ENCODE measurements around the gene DOC2B. TPM values are rescaled to one million over a fixed set of nuclear protein-coding genes. Genes with fewer than 3 reads are reported as not detected.
"Not testable (repeated sequence)": the region's sequence is repeated elsewhere in the genome, so short reads cannot be mapped to it uniquely, and the experiment has no call there.

The DOC2B gene
- total RNA-seq, 1 donor from 2014 or later = 6.6 TPM

GRCh38 chr17:213286-214105 is 32.0 kb upstream of the DOC2B start:
- intact Hi-C loops (cut with micrococcal nuclease) = no loop called here

DNA sequence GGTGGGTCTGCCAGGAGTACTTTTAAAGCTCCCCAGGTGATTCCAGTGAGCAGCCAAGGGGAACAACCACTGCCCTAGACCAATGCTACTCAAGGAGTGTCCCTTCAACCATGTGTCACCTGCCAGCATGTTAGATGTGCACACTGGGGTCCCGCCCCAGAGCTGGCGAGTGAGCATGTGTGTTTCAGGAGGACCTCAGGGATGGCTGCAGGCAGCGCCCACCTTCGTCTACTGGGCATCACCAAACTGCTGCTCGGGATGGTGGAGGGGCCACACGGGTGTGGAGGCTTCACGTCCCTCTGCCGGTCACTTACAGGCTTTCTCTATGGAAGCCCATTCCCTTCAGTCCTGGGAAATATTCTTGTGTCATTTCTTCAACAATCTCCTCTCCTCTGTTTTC is 29.0 kb upstream of the DOC2B start:
- intact Hi-C loops (cut with micrococcal nuclease) = no loop called here

DNA sequence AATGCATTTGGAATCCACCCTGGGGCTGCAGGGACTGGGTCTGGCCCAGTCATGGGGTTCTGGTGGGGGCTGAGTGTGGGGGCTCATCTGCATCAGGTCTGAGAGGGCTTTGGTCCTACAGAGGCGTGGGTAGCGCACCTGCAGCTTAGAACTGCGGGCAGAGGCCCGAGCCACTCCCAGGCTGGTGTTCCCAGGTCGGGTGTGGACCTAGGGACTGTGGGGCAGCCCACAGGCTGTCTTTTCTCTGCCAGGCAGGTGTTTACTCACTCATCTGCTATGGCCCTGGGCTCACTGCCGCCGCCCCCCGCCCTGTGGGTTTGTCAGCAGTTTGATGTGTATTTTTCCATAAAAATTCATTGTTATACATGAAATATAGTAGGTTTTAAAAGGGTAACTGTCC is 27.0 kb upstream of the DOC2B start:
- intact Hi-C loops (cut with micrococcal nuclease) = no loop called here

GRCh38 chr17:207775-208174 is 26.3 kb upstream of the DOC2B start:
- intact Hi-C loops (cut with micrococcal nuclease) = no loop called here

GRCh38 chr17:206941-207560 is 25.6 kb upstream of the DOC2B start:
- intact Hi-C loops (cut with micrococcal nuclease) = no loop called here

DNA sequence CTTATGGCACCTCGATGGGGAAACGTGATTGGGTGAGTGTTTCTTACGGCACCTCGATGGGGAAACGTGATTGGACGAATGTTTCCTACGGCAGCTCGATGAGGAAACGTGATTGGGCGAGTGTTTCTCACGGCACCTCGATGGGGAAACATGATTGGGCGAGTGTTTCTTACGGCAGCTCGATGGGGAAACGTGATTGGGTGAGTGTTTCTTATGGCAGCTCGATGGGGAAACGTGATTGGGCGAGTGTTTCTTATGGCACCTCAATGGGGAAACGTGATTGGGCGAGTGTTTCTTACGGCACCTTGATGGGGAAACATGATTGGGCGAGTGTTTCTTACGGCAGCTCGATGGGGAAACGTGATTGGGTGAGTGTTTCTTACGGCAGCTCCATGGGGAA is 25.0 kb upstream of the DOC2B start:
- intact Hi-C loops (cut with micrococcal nuclease) = not testable (repeated sequence)

DNA sequence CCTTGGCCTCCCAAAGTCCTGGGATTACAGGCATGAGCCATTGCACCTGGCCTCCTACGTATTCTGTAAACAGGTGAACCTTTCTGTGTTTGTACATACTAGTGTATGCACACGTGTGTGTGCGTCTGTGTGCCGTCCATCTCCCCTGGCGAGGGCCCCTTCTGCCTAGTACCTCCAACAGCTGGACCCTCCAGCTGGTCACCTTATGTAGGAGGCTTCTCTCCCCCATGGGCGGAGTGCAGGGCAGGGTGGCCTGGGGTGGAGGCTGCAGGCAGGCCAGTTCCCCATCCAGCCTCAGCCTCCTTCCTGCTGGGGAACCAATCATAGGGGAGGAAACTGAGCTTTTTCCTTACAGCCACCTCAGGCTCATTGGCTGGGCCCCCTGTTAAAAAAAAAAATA is 24.4 kb upstream of the DOC2B start:
- intact Hi-C loops (cut with micrococcal nuclease) = no loop called here

GRCh38 chr17:205148-205669 is 23.8 kb upstream of the DOC2B start:
- intact Hi-C loops (cut with micrococcal nuclease) = no loop called here

- intact Hi-C loops (cut with micrococcal nuclease) = no loop called here
These were observed 23.1 kb upstream of the DOC2B start for GRCh38 chr17:204427-205147.

- intact Hi-C loops (cut with micrococcal nuclease) = no loop called here
These were observed 21.1 kb upstream of the DOC2B start for GRCh38 chr17:202501-202951.

DNA sequence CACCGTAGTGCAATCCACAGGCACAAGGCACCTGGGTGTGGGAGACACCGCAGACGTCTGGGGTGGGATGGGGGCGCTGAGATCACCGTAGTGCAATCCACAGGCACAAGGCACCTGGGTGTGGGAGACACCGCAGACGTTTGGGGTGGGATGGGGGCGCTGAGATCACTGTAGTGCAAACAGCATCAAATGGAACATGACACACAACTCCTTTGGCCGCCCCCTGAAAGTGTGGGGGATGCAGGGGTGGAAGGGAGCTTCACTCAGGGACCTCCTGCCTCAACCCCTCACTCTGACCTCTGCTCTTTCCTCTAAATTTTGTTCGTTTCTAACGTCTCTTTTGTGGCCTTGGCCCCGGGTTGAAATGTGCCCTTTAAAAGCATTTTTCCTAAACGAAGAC is 20.3 kb upstream of the DOC2B start:
- intact Hi-C loops (cut with micrococcal nuclease) = not testable (repeated sequence)

- intact Hi-C loops (cut with micrococcal nuclease) = not testable (repeated sequence)
These were observed 19.8 kb upstream of the DOC2B start for GRCh38 chr17:201257-201656.

DNA sequence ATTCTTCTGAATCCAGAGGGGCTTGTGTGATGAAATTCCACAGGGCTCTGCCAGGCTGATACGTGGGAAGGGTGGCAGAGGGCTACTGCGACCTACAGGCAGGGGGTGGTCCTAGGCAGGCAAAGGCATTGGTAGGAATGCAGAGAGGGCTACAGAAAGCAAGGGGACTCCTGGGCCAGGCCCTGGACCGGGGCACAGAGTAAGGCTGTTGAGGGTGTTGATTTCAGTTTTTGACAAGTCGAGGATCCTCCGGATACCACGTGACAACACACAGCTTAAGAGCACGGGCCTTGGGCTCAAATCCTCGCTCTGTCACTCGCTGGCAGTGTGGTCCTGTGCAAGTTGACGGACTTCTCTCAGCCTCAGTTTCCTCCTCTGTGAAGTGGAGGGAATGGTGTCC is 19.1 kb upstream of the DOC2B start:
- intact Hi-C loops (cut with micrococcal nuclease) = no loop called here

DNA sequence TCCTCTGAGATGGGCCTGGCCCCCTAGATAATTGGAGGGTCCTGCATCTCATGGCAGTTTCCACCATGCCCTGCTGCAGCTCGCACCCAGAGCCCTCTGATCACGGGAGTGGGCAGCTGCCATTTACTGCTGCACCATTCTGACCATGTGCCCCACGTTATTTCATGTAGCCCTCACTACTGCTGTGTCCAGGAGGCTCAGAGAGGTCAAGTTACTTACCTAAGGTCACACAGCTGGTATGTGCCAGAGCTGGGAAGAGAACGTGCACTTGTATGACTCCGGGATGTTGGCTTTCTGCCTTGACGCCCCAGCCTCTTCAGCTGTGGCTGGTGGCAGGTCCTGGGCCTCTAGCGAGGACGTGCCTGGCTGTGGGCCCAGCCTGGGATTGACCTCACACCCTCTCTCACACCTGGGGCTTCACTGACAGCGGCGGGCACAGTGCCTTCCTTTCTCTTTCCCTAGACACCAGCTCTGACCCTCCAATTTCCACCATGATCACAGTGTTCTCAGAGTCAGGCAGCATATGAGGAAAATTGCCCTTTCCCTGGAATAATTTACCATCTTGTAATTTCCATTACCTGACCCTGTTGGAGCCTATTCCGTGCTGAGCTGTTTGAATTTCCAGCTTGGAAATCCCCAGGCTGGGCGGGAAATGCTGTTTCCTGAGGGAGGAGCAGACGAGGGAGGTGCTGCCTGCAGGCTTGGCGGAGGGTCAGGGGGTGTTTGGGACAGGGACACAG is 18.5 kb upstream of the DOC2B start:
- intact Hi-C loops (cut with micrococcal nuclease) = no loop called here

DNA sequence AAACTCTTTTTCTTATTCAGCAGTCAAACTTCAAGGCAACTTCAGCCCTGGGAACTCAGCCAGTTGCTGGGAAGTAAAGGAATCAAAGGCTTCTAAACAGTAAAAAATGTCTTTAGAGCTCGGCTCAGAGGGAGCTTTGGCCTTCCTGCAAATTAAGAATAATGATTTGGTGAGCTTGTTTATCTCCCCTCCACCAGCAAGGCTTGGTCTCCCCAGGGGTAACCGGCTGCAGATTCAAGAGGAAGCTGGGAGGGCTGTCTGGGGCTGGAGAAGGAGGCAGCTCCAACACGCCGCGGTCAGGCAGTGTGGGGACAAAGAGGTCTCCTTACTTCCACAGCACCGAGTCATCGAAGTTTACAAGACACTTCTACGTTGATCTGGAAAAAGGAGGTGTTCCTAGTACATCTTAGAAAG is 17.7 kb upstream of the DOC2B start:
- intact Hi-C loops (cut with micrococcal nuclease) = no loop called here

GRCh38 chr17:198225-198624 is 16.8 kb upstream of the DOC2B start:
- intact Hi-C loops (cut with micrococcal nuclease) = not testable (repeated sequence)

- intact Hi-C loops (cut with micrococcal nuclease) = no loop called here
These were observed 15.9 kb upstream of the DOC2B start for GRCh38 chr17:197352-197751.

DNA sequence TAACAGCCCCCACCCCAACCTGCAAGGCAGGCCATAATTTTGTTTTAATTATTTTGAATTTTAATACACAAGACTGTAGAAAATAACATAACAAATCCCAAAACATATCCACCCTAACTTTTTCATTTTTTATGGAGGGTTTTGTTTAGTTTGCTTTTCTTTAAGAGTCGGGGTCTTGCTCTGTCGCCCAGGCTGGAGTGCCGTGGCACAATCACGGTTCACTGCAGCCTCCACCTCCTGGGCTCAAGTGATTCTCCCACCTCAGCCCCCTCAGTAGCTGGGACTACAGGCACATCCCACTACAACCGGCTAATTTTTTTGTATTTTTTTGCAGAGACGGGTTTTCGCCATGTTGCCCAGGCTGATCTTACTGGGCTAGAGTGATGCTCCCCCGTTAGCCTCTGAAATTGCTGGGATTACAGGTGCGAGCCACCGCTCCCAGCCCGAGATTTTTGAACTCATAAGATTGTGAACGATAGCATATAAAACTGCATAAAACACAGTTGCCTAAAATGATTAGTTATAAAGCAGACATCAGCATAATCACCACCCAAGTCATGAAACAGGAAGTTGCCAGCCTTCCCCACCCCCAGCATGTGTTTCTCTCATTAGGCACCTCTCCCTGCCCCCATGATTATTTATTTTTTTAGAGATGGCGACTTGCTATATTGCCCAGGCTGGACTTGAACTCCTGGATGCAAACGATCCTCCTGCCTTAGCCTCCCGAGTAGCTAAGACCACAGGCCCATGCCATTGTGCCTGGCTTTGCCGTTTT is 13.6 kb upstream of the DOC2B start:
- intact Hi-C loops (cut with micrococcal nuclease) = no loop called here

DNA sequence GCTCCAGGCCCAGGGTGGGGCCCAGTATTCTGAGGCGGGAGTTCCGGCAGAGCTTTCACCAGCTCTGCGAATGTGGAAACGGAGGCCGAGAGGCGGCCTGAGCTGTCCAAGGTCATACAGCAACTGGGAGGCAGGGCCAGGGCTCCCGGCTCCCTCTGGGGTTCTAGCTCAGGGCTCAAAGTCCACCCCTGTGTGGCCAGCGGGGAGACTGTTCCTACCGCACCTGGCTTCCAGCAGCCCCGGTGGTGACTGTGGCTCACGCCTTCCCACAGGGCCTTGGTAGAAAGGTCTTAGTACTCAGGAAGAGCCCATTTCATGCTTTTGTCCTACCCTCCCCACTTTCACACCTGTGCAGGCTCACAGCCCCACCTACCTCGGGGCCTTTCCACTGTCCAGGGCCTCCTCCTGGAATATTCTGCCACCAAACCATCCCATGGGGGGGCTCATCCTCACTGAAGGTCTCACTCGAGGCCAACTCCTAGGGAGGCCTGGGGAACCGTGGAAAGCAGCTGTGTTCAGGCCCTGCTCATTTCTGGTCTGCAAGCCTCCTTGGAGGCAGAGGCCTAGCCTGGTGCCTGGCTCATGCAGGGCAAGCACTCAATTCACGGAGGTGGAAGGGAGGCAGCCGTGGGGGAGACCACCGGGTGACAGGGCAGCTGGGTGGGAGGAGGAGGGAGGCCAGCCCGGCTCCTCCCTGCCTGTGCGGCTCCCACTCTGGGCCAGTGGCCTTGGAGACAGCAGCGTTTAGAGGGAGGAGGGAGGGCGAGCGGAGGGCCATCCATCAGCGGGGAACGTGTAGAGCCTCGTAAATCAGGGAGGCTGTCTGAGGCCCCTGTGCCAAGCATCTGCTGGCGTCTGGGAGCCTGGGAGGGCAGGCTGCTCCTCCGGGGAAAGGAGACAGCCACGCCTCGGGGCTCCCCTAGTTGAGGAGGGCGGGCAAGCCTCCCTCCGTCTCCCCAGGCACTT is 12.7 kb upstream of the DOC2B start:
- intact Hi-C loops (cut with micrococcal nuclease) = no loop called here
